Erythroblast (primary cell): ENCODE data around the gene B3GNT2.

Source experiments
- GATA1 ChIP-seq: IDR thresholded peaks from 2 replicates; pipeline ENCODE4 v1.6.1; 2011; ENCODE audit warnings: low read depth, mild to moderate bottlenecking, control low read depth, low read length, moderate library complexity
- POLR2A ChIP-seq: IDR thresholded peaks from 2 replicates; pipeline ENCODE4 v1.6.1; 2011; ENCODE audit warnings: mild to moderate bottlenecking, low read length

GRCh38 chr2:62158444-62159121 lies 37.3 kb upstream of the B3GNT2 start:
- no peak for TF ChIP-seq POLR2A
- no peak for TF ChIP-seq GATA1
